NT2/D1 (cell line): ENCODE results near the gene SMTNL2.

Experiments
- DNase-seq: peaks from one replicate; pipeline ENCODE4 v3.0.0-alpha.2; 2011; ENCODE audit warnings: low read depth, low spot score
- H3K27me3 ChIP-seq: 2 replicates; pipeline ENCODE4 v1.6.0; 2011; ENCODE audit warnings: mild to moderate bottlenecking; ENCODE audit not compliant: insufficient read length, insufficient read depth
- H3K36me3 ChIP-seq: 2 replicates; pipeline ENCODE4 v1.6.1; 2011; ENCODE audit warnings: mild to moderate bottlenecking, low read length, mixed read lengths; ENCODE audit not compliant: insufficient read depth, insufficient read length
- H3K4me1 ChIP-seq: 2 replicates; pipeline ENCODE4 v1.5.1; 2011; ENCODE audit not compliant: insufficient read depth, insufficient read length
- H3K4me3 ChIP-seq: 2 replicates; pipeline ENCODE4 v1.5.1; 2011; ENCODE audit warnings: low read depth; ENCODE audit not compliant: insufficient read length
- H3K9ac ChIP-seq: 2 replicates; pipeline ENCODE4 v1.6.0; 2011; ENCODE audit warnings: low read depth; ENCODE audit not compliant: insufficient read length
- H3K9me3 ChIP-seq: 2 replicates; pipeline ENCODE4 v1.5.1; 2011; ENCODE audit warnings: mild to moderate bottlenecking, low read length; ENCODE audit not compliant: insufficient read depth
- SUZ12 ChIP-seq: IDR thresholded peaks from 2 replicates; pipeline ENCODE4 v1.6.1; 2011; ENCODE audit not compliant: insufficient read length, insufficient read depth; ENCODE audit errors: extremely low read depth
- YY1 ChIP-seq: IDR thresholded peaks from 2 replicates; pipeline ENCODE4 v1.6.1; 2011; ENCODE audit not compliant: insufficient read length, insufficient read depth
- ZNF274 ChIP-seq: IDR thresholded peaks from 2 replicates; pipeline ENCODE4 v1.6.1; 2011; ENCODE audit warnings: mild to moderate bottlenecking, low read depth, low read length

Gene SMTNL2

GRCh38 chr17:4605826-4606225, 21.5 kb downstream of the SMTNL2 start:
- TF ChIP-seq YY1 (no peak), ZNF274 (no peak), SUZ12 (no peak)
- no peak overlapping the region for H3K4me3 ChIP-seq
- H3K27me3 ChIP-seq: no peaks in the 10 kb centered on the region
- DNase-seq: no peak
- H3K4me1 ChIP-seq: peaks cover 8% of the 10 kb centered on the region
- H3K9ac ChIP-seq: no peak overlapping the region
- no peaks in the 10 kb centered on the region for H3K9me3 ChIP-seq
- H3K36me3 ChIP-seq: no peaks in the 10 kb centered on the region

- H3K36me3 ChIP-seq: no peaks in the 10 kb centered on the region
- H3K27me3 ChIP-seq: no peaks in the 10 kb centered on the region
- no peak overlapping the region for H3K4me3 ChIP-seq
- TF ChIP-seq YY1: no peak
- TF ChIP-seq ZNF274: no peak
- no peak for TF ChIP-seq SUZ12
- peaks cover 8% of the 10 kb centered on the region for H3K4me1 ChIP-seq
- no peak for DNase-seq
- H3K9me3 ChIP-seq: no peaks in the 10 kb centered on the region
- no peak overlapping the region for H3K9ac ChIP-seq
Measured at GRCh38 chr17:4607261-4607741, 23.0 kb downstream of the SMTNL2 start.

DNA sequence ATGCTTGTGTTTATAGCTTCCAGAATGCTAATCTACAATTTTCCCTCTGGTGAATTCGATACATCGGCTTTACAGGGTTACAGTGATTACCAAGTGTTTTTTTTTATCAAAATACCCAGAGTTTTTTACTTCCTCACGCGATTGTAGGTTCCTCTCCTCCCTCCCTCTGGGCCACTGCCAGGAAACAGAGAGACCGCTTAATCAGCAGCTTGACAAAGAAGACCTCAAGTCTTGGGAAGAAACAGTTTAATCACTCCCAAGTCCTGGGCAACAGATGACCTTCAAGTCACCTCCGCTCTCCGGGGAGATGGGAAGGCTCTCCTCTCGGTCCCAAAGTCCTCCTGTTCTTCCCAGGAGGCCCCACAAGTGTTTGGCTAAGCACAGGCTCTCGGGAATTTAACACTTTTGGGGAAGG, 23.5 kb downstream of the SMTNL2 start:
- TF ChIP-seq ZNF274 (no peak), YY1 (no peak), SUZ12 (no peak)
- no peaks in the 10 kb centered on the region for H3K36me3 ChIP-seq
- no peaks in the 10 kb centered on the region for H3K9me3 ChIP-seq
- H3K27me3 ChIP-seq: no peaks in the 10 kb centered on the region
- no peak overlapping the region for H3K4me3 ChIP-seq
- no peak for DNase-seq
- no peak overlapping the region for H3K9ac ChIP-seq
- peaks cover 8% of the 10 kb centered on the region for H3K4me1 ChIP-seq

DNA sequence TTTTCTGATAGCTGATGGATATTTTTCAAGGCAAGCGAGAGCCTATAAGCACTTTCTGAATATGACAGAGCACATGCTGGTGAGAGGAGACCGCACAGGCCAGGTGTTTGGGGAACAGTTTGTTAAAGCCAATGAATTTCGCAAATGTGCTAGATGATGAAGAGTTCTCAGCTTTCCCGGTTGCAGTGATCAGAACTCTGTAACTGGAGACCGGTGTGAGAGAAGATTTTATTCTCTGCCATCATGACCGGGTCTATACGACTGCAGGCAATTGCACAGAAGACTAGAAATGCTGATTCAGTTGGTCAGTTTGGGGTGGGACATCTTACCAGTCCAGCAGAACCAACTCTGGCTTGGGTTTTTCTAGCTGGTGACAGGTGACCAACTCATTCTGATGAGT, 25.4 kb downstream of the SMTNL2 start:
- TF ChIP-seq ZNF274: no peak
- TF ChIP-seq YY1: no peak
- TF ChIP-seq SUZ12: no peak
- Histone ChIP-seq H3K4me1 (peaks cover 6% of the 10 kb centered on the region), H3K27me3 (no peaks in the 10 kb centered on the region), H3K4me3 (no peak overlapping the region), H3K9ac (no peak overlapping the region), H3K9me3 (no peaks in the 10 kb centered on the region), H3K36me3 (no peaks in the 10 kb centered on the region)
- no peak for DNase-seq

GRCh38 chr17:4610162-4610561, 25.8 kb downstream of the SMTNL2 start:
- DNase-seq: no peak
- H3K9ac ChIP-seq: no peak overlapping the region
- H3K4me1 ChIP-seq: peaks cover 6% of the 10 kb centered on the region
- no peaks in the 10 kb centered on the region for H3K36me3 ChIP-seq
- no peaks in the 10 kb centered on the region for H3K27me3 ChIP-seq
- H3K4me3 ChIP-seq: no peak overlapping the region
- TF ChIP-seq YY1 (no peak), ZNF274 (no peak), SUZ12 (no peak)
- no peaks in the 10 kb centered on the region for H3K9me3 ChIP-seq

- Histone ChIP-seq H3K9ac (no peak overlapping the region), H3K4me3 (no peak overlapping the region), H3K36me3 (no peaks in the 10 kb centered on the region), H3K9me3 (no peaks in the 10 kb centered on the region), H3K4me1 (peaks cover 5% of the 10 kb centered on the region), H3K27me3 (no peaks in the 10 kb centered on the region)
- DNase-seq: no peak
- TF ChIP-seq ZNF274 (no peak), SUZ12 (no peak), YY1 (no peak)
Measured at GRCh38 chr17:4610656-4611055, 26.3 kb downstream of the SMTNL2 start.

DNA sequence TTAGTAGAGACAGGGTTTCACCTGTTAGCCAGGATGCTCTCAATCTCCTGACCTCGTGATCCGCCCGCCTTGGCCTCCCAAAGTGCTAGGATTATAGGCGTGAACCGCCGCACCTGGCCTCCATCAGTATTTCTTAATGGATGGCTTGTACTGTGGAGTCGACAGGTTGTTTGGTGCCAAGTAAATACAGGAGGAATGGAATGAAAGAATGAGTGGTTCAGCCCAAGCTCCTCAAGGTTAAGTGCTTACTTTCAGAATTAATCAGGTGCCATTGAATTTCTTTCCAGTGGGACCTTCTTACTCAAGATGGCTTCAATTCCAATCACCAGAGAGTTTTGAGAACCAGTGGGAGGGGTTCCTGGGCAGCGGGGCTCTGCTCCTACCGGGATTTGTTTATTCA, 32.1 kb downstream of the SMTNL2 start:
- Histone ChIP-seq H3K27me3 (no peaks in the 10 kb centered on the region), H3K4me3 (no peak overlapping the region), H3K9me3 (no peaks in the 10 kb centered on the region), H3K36me3 (no peaks in the 10 kb centered on the region), H3K9ac (no peak overlapping the region), H3K4me1 (no peaks in the 10 kb centered on the region)
- DNase-seq: no peak
- TF ChIP-seq ZNF274 (no peak), SUZ12 (no peak)
